Measurements from ENCODE around the gene TMEM91.
"Not testable (repeated sequence)": the region's sequence is repeated elsewhere in the genome, so short reads cannot be mapped to it uniquely, and the experiment has no call there.

The TMEM91 gene

GRCh38 chr19:41377977-41378709 is 1.8 kb downstream of the TMEM91 start:
- Histone ChIP-seq H3K4me1 (ENCODE audit: insufficient read depth, low read length, severe bottlenecking) (peaks cover 10% of the 10 kb centered on the region), H3K4me3 (ENCODE audit: low read depth, low read length, poor library complexity, severe bottlenecking) (no peak overlapping the region), H3K4me2 (ENCODE audit: low read length) (no peak overlapping the region), H3K9me3 (ENCODE audit: low read length) (no peaks in the 10 kb centered on the region), H2AFZ (ENCODE audit: low read length) (no peak overlapping the region), H3K36me3 (ENCODE audit: insufficient read depth, low read length) (peaks cover 5% of the 10 kb centered on the region), H4K20me1 (ENCODE audit: insufficient read depth, low read length) (no peaks in the 10 kb centered on the region), H3K27ac (ENCODE audit: low read depth, low read length, poor library complexity, severe bottlenecking) (peak overlapping the region; percentile 30), H3K9ac (ENCODE audit: low read length) (no peak overlapping the region), H3F3A (ENCODE audit: insufficient read depth, low read length) (no peaks in the 10 kb centered on the region), H3K27me3 (ENCODE audit: insufficient read depth, low read length) (no peaks in the 10 kb centered on the region), H3K79me2 (ENCODE audit: insufficient read depth, low read length) (no peaks in the 10 kb centered on the region), H3K9me2 (ENCODE audit: low read depth, low read length) (no peaks in the 10 kb centered on the region)
- TF ChIP-seq CTCF (IDR thresholded peaks at IDR 0.05; ENCODE audit: low read length) (peak; percentile 38; the same call in 1 of the 2 replicates), EZH2 (IDR thresholded peaks at IDR 0.05; ENCODE audit: borderline replicate concordance, low read length) (no peak)

- not testable (repeated sequence) for H3K4me1 ChIP-seq (ENCODE audit: insufficient read depth, low read length, severe bottlenecking); H3K9ac ChIP-seq (ENCODE audit: low read length); H3K27ac ChIP-seq (ENCODE audit: low read depth, low read length, poor library complexity, severe bottlenecking); H2AFZ ChIP-seq (ENCODE audit: low read length); H4K20me1 ChIP-seq (ENCODE audit: insufficient read depth, low read length); H3K79me2 ChIP-seq (ENCODE audit: insufficient read depth, low read length); H3K4me3 ChIP-seq (ENCODE audit: low read depth, low read length, poor library complexity, severe bottlenecking); H3F3A ChIP-seq (ENCODE audit: insufficient read depth, low read length); H3K9me3 ChIP-seq (ENCODE audit: low read length); H3K27me3 ChIP-seq (ENCODE audit: insufficient read depth, low read length); H3K4me2 ChIP-seq (ENCODE audit: low read length); H3K9me2 ChIP-seq (ENCODE audit: low read depth, low read length)
- peaks cover 14% of the 10 kb centered on the region; the same call in 1 of the 2 replicates for H3K36me3 ChIP-seq (ENCODE audit: insufficient read depth, low read length)
Measured at GRCh38 chr19:41381536-41381935, 5.2 kb downstream of the TMEM91 start.

- Histone ChIP-seq H3K27ac (ENCODE audit: low read depth, low read length, poor library complexity, severe bottlenecking) (no peak overlapping the region), H3K9me3 (ENCODE audit: low read length) (no peaks in the 10 kb centered on the region), H3K4me1 (ENCODE audit: insufficient read depth, low read length, severe bottlenecking) (no peaks in the 10 kb centered on the region), H3K27me3 (ENCODE audit: insufficient read depth, low read length) (no peaks in the 10 kb centered on the region), H3K4me3 (ENCODE audit: low read depth, low read length, poor library complexity, severe bottlenecking) (no peak overlapping the region), H2AFZ (ENCODE audit: low read length) (no peak overlapping the region), H3K9ac (ENCODE audit: low read length) (no peak overlapping the region), H3K9me2 (ENCODE audit: low read depth, low read length) (no peaks in the 10 kb centered on the region), H3K4me2 (ENCODE audit: low read length) (no peak overlapping the region), H3F3A (ENCODE audit: insufficient read depth, low read length) (no peaks in the 10 kb centered on the region), H3K79me2 (ENCODE audit: insufficient read depth, low read length) (no peaks in the 10 kb centered on the region), H4K20me1 (ENCODE audit: insufficient read depth, low read length) (no peaks in the 10 kb centered on the region), H3K36me3 (ENCODE audit: insufficient read depth, low read length) (peaks cover 33% of the 10 kb centered on the region; the same call in 1 of the 2 replicates)
- TF ChIP-seq CTCF (IDR thresholded peaks at IDR 0.05; ENCODE audit: low read length) = no peak
- TF ChIP-seq EZH2 (IDR thresholded peaks at IDR 0.05; ENCODE audit: borderline replicate concordance, low read length) = no peak
Measured at GRCh38 chr19:41384351-41384750, 8.0 kb downstream of the TMEM91 start.

GRCh38 chr19:41386442-41386841 is 10.1 kb downstream of the TMEM91 start:
- Histone ChIP-seq H3F3A (ENCODE audit: insufficient read depth, low read length) (no peaks in the 10 kb centered on the region), H3K4me1 (ENCODE audit: insufficient read depth, low read length, severe bottlenecking) (no peaks in the 10 kb centered on the region), H3K4me3 (ENCODE audit: low read depth, low read length, poor library complexity, severe bottlenecking) (no peak overlapping the region), H3K79me2 (ENCODE audit: insufficient read depth, low read length) (no peaks in the 10 kb centered on the region), H3K27ac (ENCODE audit: low read depth, low read length, poor library complexity, severe bottlenecking) (no peak overlapping the region), H3K9me3 (ENCODE audit: low read length) (no peaks in the 10 kb centered on the region), H3K9ac (ENCODE audit: low read length) (no peak overlapping the region), H2AFZ (ENCODE audit: low read length) (no peak overlapping the region), H3K36me3 (ENCODE audit: insufficient read depth, low read length) (peaks cover 48% of the 10 kb centered on the region), H3K4me2 (ENCODE audit: low read length) (no peak overlapping the region), H3K9me2 (ENCODE audit: low read depth, low read length) (no peaks in the 10 kb centered on the region), H4K20me1 (ENCODE audit: insufficient read depth, low read length) (no peaks in the 10 kb centered on the region), H3K27me3 (ENCODE audit: insufficient read depth, low read length) (no peaks in the 10 kb centered on the region)
- TF ChIP-seq CTCF (IDR thresholded peaks at IDR 0.05; ENCODE audit: low read length) (no peak), EZH2 (IDR thresholded peaks at IDR 0.05; ENCODE audit: borderline replicate concordance, low read length) (no peak)

Measured in OCI-LY1 (cell line).